Central memory CD8-positive, alpha-beta T cell (primary cell): ENCODE data around the gene PCIF1.
"Not testable (repeated sequence)": the region's sequence is repeated elsewhere in the genome, so short reads cannot be mapped to it uniquely, and the experiment has no call there.

Source experiments
- ATAC-seq: fragments of 150-1000 bp; cut with Tn5 transposase; replicated peaks from 2 replicates; pipeline ENCODE4 v1.10.0; 2022; ENCODE audit warnings: mild to moderate bottlenecking, moderate FRiP score, moderate number of reproducible peaks; ENCODE audit not compliant: poor library complexity, severe bottlenecking; ENCODE audit errors: extremely low read depth
- DNase-seq, 2 donors: peaks; one replicate each; pipeline ENCODE4 v3.0.0; 2021; ENCODE audit warnings: low spot score in 2 of 2
- H3K27ac Mint-ChIP-seq: one replicate; pipeline ENCODE4 v1.8.0; 2022; ENCODE audit warnings: low read depth, mild to moderate bottlenecking, moderate library complexity, mixed read lengths
- H3K27me3 Mint-ChIP-seq: one replicate; pipeline ENCODE4 v1.8.0; 2022; ENCODE audit warnings: mixed read lengths
- H3K36me3 Mint-ChIP-seq: one replicate; pipeline ENCODE4 v1.8.0; 2022; ENCODE audit warnings: mild to moderate bottlenecking, moderate library complexity, mixed read lengths; ENCODE audit not compliant: insufficient read depth
- H3K4me1 Mint-ChIP-seq: one replicate; pipeline ENCODE4 v1.8.0; 2022; ENCODE audit warnings: mixed read lengths
- H3K4me3 Mint-ChIP-seq: one replicate; pipeline ENCODE4 v1.8.0; 2022; ENCODE audit warnings: mild to moderate bottlenecking, moderate library complexity, mixed read lengths
- H3K9me3 Mint-ChIP-seq: one replicate; pipeline ENCODE4 v1.8.0; 2022; ENCODE audit warnings: mixed read lengths

PCIF1 gene

DNA sequence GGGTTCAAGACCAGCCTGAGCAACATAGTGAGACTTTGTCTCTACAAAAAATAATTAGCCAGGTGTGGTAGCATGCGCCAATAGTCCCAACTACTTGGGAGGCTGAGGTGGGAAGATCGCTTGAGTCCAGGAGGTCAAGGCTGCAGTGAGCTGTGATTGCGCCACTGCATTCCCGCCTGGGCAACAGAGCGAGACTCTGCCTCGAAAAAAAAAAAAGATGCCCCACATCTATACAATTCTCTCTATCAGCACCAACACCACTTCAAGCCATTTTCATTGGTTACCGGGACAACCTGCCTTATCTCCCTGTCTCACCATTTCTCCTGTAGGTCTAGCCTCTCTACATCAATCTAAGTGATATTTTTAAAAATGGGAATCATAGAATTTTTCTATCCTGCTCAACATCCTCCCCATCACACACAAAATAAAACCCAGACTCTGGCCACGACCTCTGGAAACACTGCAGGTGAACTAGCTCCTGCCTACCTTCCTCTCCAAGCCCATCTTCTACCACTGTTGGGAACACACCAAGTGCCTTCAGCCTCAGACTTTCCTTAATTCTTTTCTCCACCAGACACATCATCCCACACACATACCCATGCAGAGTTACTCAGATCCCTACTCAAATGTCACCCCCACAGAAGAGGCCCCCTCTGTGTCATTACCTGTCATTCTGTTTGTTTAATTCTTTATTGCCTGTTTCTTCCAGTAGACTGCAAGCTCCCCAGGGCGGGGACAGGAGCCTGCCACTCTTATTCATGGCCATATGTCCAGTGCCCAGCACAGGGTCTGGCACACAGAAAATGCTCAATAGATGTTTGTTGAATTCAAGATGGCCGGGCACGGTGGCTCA lies 12.9 kb upstream of the PCIF1 start:
- Mint-ChIP-seq H3K4me1 (no peaks in the 10 kb centered on the region), H3K9me3 (no peaks in the 10 kb centered on the region), H3K36me3 (peaks cover 2% of the 10 kb centered on the region), H3K27ac (no peak overlapping the region), H3K27me3 (peaks cover 47% of the 10 kb centered on the region), H3K4me3 (no peak overlapping the region)
- no peak for DNase-seq
- no peak for ATAC-seq

DNA sequence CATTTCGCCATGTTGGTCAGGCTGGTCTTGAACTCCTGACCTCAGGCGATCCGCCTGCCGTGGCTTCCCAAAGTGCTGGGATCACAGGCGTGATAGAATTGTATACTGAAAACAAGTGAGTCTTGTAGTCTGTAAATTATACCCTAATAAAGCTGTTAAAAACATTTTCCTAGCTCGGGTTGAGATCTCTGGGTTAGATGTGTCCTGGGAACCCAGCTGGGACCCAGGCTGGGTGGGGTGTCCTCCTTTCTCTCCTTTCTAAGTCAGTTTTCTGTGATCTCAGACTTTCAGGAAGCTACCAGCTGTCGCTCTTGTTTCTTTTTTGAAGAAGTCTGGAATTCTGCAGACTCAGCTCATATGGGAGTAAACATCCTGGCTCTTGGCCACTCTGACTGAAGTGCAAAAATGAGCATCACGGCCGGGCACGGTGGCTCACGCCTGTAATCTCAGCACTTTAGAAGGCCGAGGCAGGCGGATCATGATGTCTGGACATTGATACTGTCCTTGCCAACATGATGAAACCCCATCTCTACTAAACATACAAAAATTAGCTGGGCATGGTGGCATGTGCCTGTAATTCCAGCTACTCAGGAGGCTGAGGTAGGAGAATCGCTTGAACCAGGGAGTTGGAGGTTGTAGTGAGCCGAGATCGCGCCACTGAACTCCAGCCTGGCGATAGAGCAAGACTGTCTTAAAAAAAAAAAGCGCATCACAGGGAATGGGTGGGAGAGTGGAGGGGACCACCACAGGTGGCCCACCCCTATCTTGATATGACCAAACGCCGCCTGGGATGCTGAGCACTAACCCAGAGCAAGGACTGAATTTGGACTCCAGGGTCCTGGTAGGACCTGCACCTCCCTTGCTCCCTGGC lies 9.9 kb upstream of the PCIF1 start:
- H3K27ac Mint-ChIP-seq: no peak overlapping the region

GRCh38 chr20:45925821-45926506 lies 8.5 kb upstream of the PCIF1 start:
- no peaks in the 10 kb centered on the region for H3K9me3 Mint-ChIP-seq
- H3K4me3 Mint-ChIP-seq: no peak overlapping the region
- peaks cover 13% of the 10 kb centered on the region for H3K27me3 Mint-ChIP-seq
- peaks cover 5% of the 10 kb centered on the region for H3K4me1 Mint-ChIP-seq
- H3K36me3 Mint-ChIP-seq: peaks cover 4% of the 10 kb centered on the region
- DNase-seq (no peak), ATAC-seq (no peak)
- peak overlapping the region; percentile 57 for H3K27ac Mint-ChIP-seq

More for the DNA sequence above, 9.9 kb upstream of the PCIF1 start:
- ATAC-seq: no peak
- Mint-ChIP-seq H3K9me3 (no peaks in the 10 kb centered on the region), H3K36me3 (peaks cover 4% of the 10 kb centered on the region), H3K4me3 (no peak overlapping the region), H3K27me3 (peaks cover 26% of the 10 kb centered on the region), H3K4me1 (peaks cover 5% of the 10 kb centered on the region)
- no peak for DNase-seq

DNA sequence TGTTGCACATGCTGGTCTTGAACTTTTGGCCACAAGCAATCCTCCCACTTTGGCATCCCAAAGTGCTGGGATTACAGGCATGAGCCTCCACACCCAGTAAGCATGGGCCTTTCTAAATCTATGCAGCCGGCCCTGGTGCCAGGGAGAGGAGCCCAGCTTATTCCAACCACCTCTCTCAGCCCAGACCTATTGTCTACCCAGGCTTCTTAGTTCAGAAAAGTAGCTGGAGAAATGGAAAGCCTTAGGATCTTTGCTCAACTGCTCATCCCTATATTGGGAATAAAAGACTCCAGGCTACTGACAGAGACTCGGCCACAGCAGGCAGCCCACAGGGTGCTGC lies 7.8 kb upstream of the PCIF1 start:
- no peak overlapping the region for H3K4me3 Mint-ChIP-seq
- peaks cover 4% of the 10 kb centered on the region for H3K36me3 Mint-ChIP-seq
- H3K27ac Mint-ChIP-seq: no peak overlapping the region
- H3K4me1 Mint-ChIP-seq: peaks cover 5% of the 10 kb centered on the region
- DNase-seq: no peak
- no peak for ATAC-seq
- H3K9me3 Mint-ChIP-seq: no peaks in the 10 kb centered on the region
- peaks cover 5% of the 10 kb centered on the region for H3K27me3 Mint-ChIP-seq

DNA sequence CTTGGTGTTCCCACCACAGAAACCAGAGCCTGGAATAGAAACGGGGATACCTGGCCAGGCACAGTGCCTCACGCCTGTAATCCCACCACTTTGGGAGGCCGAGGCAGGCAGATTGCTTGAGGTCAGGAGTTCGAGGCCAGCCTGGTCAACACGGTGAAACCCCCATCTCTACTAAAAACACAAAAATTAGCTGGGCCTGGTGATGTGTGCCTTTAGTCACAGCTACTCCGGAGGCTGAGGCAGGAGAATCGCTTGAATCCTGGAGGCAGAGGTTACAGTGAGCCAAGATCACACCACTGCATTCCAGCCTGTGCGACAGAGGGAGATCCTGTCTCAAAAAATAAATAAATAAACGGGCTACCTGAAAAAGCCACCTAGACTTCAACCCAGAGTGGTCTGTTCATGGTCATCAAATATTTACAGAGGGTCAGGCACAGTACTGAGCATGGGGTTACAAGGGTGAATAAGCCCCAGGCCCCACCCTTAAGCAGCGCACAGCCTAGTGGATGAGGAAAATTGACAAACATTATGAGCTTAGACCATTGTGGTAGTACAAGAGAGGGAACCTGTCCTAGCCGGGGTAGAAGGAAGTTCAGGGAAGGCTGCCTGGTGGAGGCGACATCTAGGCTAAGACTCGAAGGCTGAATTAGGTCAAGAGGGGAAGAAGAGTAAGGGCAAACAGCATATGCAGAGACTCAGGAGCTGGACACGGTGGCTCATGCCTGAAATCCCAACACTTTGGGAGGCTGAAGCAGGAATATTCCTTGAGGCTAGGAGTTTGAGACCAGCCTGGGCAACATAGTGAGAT lies 7.2 kb upstream of the PCIF1 start:
- Mint-ChIP-seq H3K4me1 (peaks cover 5% of the 10 kb centered on the region), H3K27me3 (no peaks in the 10 kb centered on the region), H3K4me3 (no peak overlapping the region), H3K36me3 (peaks cover 4% of the 10 kb centered on the region), H3K27ac (no peak overlapping the region), H3K9me3 (no peaks in the 10 kb centered on the region)
- DNase-seq: no peak
- no peak for ATAC-seq

- not testable (repeated sequence) for H3K27ac Mint-ChIP-seq, H3K4me3 Mint-ChIP-seq, DNase-seq, ATAC-seq, H3K4me1 Mint-ChIP-seq, H3K9me3 Mint-ChIP-seq, H3K27me3 Mint-ChIP-seq
- peaks cover 25% of the 10 kb centered on the region for H3K36me3 Mint-ChIP-seq
These were observed 2.8 kb upstream of the PCIF1 start for GRCh38 chr20:45931680-45932079.

DNA sequence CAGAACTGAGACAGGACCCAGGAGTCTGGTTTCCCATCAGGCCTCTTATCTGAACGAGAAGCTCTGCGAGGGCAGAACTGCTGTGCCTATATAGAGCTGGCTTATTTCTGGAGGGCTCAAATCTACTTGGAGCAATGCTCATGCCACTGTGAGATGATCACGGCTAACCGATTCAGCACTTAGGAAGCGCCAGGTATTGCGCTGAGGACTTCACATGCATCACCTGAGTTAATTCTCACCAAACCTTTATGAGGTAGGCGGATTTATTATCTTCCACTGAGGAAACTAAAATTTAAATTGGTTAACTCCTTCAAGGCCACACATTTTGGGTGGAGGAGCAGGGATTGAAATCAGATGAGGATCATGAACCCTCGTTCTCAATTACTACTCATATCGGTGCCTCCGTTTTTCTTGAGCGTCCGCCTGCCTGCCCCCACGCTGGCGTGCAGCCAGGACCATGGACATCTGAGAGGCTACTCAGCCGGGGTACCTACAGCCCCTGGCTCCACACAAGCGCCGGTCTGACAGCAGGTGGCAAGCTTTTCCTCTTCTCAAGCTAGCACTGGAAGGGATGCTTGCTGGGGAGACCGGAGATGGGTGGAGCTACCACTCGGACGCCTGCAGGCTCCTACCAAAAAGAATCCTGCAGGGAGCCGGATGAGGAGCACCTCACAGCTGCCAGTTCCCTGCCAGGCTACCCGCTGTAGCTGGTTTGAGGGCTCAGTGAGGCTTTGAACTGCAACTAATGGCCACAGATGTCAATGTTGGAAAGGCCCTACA lies 1.0 kb upstream of the PCIF1 start:
- Mint-ChIP-seq H3K9me3 (no peaks in the 10 kb centered on the region), H3K27ac (peak overlapping the region; percentile 96), H3K36me3 (peaks cover 35% of the 10 kb centered on the region), H3K4me3 (peak overlapping the region; percentile 98), H3K27me3 (no peaks in the 10 kb centered on the region), H3K4me1 (peaks cover 14% of the 10 kb centered on the region)
- no peak for ATAC-seq
- DNase-seq: peak in 1 of 2 donors; percentile 27

DNA sequence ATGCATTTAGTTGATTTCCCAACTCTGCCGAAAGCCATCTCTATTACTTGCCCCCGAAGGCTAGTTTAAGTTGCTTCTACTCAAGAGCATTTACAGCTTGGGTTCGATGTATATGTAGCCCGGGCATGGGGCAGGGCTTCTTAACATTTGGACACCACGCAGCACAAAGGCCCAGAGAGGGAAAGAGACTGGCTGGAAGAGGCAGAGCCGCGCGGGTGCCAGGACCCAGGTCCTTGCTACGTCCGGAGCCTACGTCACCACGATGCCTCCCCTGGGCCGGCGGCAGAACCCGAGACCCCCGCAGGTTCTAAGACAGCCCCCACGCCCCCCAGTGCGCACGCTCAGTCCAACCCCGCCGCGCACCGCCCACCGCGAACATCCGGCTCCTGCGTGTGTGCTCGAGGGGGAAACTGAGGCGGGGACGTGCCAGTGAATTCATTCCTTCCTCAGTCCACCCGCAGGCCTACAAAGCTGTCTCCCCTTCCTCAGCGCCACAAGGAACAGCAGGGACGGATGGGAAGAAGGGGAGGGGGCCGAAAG lies 367 bp upstream of the PCIF1 start:
- peaks cover 16% of the 10 kb centered on the region for H3K4me1 Mint-ChIP-seq
- peak overlapping the region; percentile 96 for H3K27ac Mint-ChIP-seq

DNA sequence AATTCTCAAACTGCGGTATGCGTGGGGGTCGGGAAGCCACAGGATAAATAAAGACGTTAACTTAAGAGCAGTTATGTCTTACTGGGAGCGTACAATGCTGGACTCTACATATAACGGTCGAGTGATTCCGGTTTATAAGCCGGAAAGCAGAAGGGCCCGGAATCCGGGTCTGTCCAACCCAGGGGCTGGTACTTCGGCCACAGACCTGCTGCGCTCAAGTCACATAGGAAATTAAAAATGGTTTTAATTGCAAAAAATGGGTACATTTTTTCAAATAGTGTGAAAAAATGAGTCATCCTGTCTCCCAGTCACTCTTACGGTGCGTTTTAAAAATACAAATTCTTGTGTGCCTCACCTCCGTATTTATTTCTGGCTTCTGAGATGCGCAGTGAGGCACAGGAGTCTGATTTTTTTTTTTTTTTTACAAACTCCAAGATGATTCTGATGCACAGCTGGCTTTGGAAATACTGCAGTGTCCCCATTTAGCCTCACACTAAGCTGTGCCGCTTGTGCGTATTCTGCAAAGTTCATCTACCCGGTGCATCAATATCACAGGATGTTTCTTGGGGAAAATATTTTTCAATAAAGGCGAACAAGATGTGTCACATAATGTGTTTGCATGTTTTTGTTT lies 1.0 kb downstream of the PCIF1 start:
- DNase-seq: no peak
- peak overlapping the region; percentile 96 for H3K27ac Mint-ChIP-seq
- H3K4me1 Mint-ChIP-seq: peaks cover 22% of the 10 kb centered on the region
- no peaks in the 10 kb centered on the region for H3K27me3 Mint-ChIP-seq
- H3K9me3 Mint-ChIP-seq: no peaks in the 10 kb centered on the region
- peak overlapping the region; percentile 98 for H3K4me3 Mint-ChIP-seq
- H3K36me3 Mint-ChIP-seq: peaks cover 45% of the 10 kb centered on the region
- peak; percentile 13 for ATAC-seq

More for the DNA sequence above, 367 bp upstream of the PCIF1 start:
- peak overlapping the region; percentile 98 for H3K4me3 Mint-ChIP-seq
- H3K9me3 Mint-ChIP-seq: no peaks in the 10 kb centered on the region
- H3K36me3 Mint-ChIP-seq: peaks cover 39% of the 10 kb centered on the region
- no peak for DNase-seq
- H3K27me3 Mint-ChIP-seq: no peaks in the 10 kb centered on the region
- no peak for ATAC-seq

- Mint-ChIP-seq H3K27ac (peak overlapping the region; percentile 77), H3K9me3 (no peaks in the 10 kb centered on the region), H3K4me3 (peak overlapping the region; percentile 72), H3K4me1 (peaks cover 22% of the 10 kb centered on the region), H3K27me3 (no peaks in the 10 kb centered on the region), H3K36me3 (peaks cover 61% of the 10 kb centered on the region)
- ATAC-seq (no peak), DNase-seq (no peak)
These were observed 3.3 kb downstream of the PCIF1 start for GRCh38 chr20:45937765-45938164.
